Testis (tissue), 3 donors: Measurements from ENCODE around the gene SPINT3. TPM values are rescaled to one million over a fixed set of nuclear protein-coding genes. Genes with fewer than 3 reads are reported as not detected.

Experiments
- DNase-seq: peaks from one replicate; pipeline ENCODE4 v3.0.0-alpha.2; 2019
- H3K27ac ChIP-seq, 2 donors: fragments of 200-600 bp; sonication (generic); one replicate each; pipeline ENCODE4 v1.5.1; 2019
- H3K27me3 ChIP-seq: fragments of 200-600 bp; sonication (generic); one replicate; pipeline ENCODE4 v1.5.1; 2019
- H3K36me3 ChIP-seq: fragments of 200-600 bp; sonication (generic); one replicate; pipeline ENCODE4 v1.5.1; 2017; ENCODE audit warnings: low read depth; ENCODE audit errors: missing control alignments
- H3K4me1 ChIP-seq: fragments of 200-600 bp; sonication (generic); one replicate; pipeline ENCODE4 v1.5.1; 2019
- H3K4me3 ChIP-seq, 2 donors: fragments of 200-600 bp; sonication (generic); one replicate each; pipeline ENCODE4 v1.5.1; 2017 to 2019
- H3K9me3 ChIP-seq: fragments of 200-600 bp; sonication (generic); one replicate; pipeline ENCODE4 v1.5.1; 2017
- CTCF ChIP-seq, 3 experiments: fragments of 450-650 bp in 2 of 3; fragments of 200-600 bp in 1 of 3; sonication (generic) in 1 of 3; IDR thresholded peaks; one replicate each; pipeline ENCODE4 v1.5.1; 2016 to 2019; ENCODE audit warnings: antibody characterized with exemption in 3 of 3, mild to moderate bottlenecking in 2 of 3, moderate library complexity in 1 of 3
- POLR2A ChIP-seq: fragments of 450-650 bp; IDR thresholded peaks from one replicate; pipeline ENCODE4 v1.6.1; 2017; ENCODE audit warnings: antibody characterized with exemption, mild to moderate bottlenecking, moderate library complexity
- WGBS, 2 donors: methylation state at CpG; one replicate each; pipeline ENCODE4 v1.1.5; 2018; 5-methylcytosine and 5-hydroxymethylcytosine counted together
- intact Hi-C: fragments of 100-400 bp; cut with DNase I; formaldehyde crosslinking; loops from one replicate; pipeline ENCODE4 v1.15.1; 2023; ENCODE audit warnings: low total_unique reads
- polyA plus RNA-seq: library from polyadenylated mRNA; stranded (reverse); fragments of 350-450 nt; fragmentation: Illumina TruSeq; extraction: RNeasy Lipid Tissue Mini Kit (QIAGEN cat#74804); gene quantifications from one replicate; pipeline ENCODE4 v1.2.3, GENCODE V29; 2014; ENCODE audit warnings: low read depth, low replicate concordance; ENCODE audit not compliant: insufficient read depth
- total RNA-seq, 2 donors: library from RNA; depleted of rRNA; stranded (reverse); fragments of >200 nt; gene quantifications; one replicate each; pipeline ENCODE4 v1.2.3, GENCODE V29; 2016

The SPINT3 gene
- total and polyA plus RNA-seq, 3 donors from 2014 or later: not detected

GRCh38 chr20:45500022-45500421, 15.4 kb downstream of the SPINT3 start:
- Histone ChIP-seq H3K36me3 (no peaks in the 10 kb centered on the region), H3K9me3 (no peaks in the 10 kb centered on the region), H3K27ac (no peak overlapping the region), H3K27me3 (no peaks in the 10 kb centered on the region), H3K4me1 (peaks cover 5% of the 10 kb centered on the region), H3K4me3 (no peak overlapping the region)
- no peak for DNase-seq
- 78 to 83% methylated on average over 6 of the region's 6 CpGs for WGBS, 2 donors
- intact Hi-C loops: no loop called here
- TF ChIP-seq POLR2A: no peak
- no peak for TF ChIP-seq CTCF (IDR thresholded peaks at IDR 0.05)

- Histone ChIP-seq H3K9me3 (no peaks in the 10 kb centered on the region), H3K36me3 (no peaks in the 10 kb centered on the region), H3K4me3 (no peak overlapping the region), H3K27ac (no peak overlapping the region), H3K27me3 (no peaks in the 10 kb centered on the region), H3K4me1 (peaks cover 5% of the 10 kb centered on the region)
- WGBS, 2 donors: 92 to 96% methylated on average over 3 of the region's 3 CpGs
- no peak for DNase-seq
- TF ChIP-seq CTCF (IDR thresholded peaks at IDR 0.05) (no peak), POLR2A (no peak)
- intact Hi-C loops: no loop called here
These were observed 17.4 kb downstream of the SPINT3 start for GRCh38 chr20:45497971-45498494.

- H3K36me3 ChIP-seq: no peaks in the 10 kb centered on the region
- intact Hi-C loops: no loop called here
- 73% methylated on average over 3 of the region's 3 CpGs for WGBS, 2 donors
These were observed 19.3 kb downstream of the SPINT3 start for GRCh38 chr20:45496166-45496565.

GRCh38 chr20:45495501-45495941, 19.9 kb downstream of the SPINT3 start:
- H3K9me3 ChIP-seq: no peaks in the 10 kb centered on the region
- no peaks in the 10 kb centered on the region for H3K4me1 ChIP-seq
- H3K27ac ChIP-seq: no peak overlapping the region
- DNase-seq: no peak
- 82 to 100% methylated on average over 1 of the region's 1 CpG for WGBS, 2 donors
- TF ChIP-seq CTCF (IDR thresholded peaks at IDR 0.05): no peak
- TF ChIP-seq POLR2A: no peak
- intact Hi-C loops: no loop called here
- H3K4me3 ChIP-seq: no peak overlapping the region
- H3K36me3 ChIP-seq: no peaks in the 10 kb centered on the region
- H3K27me3 ChIP-seq: no peaks in the 10 kb centered on the region

More at GRCh38 chr20:45496166-45496565, 19.3 kb downstream of the SPINT3 start:
- Histone ChIP-seq H3K27ac (no peak overlapping the region), H3K27me3 (no peaks in the 10 kb centered on the region), H3K4me1 (no peaks in the 10 kb centered on the region), H3K9me3 (no peaks in the 10 kb centered on the region), H3K4me3 (no peak overlapping the region)
- no peak for DNase-seq
- TF ChIP-seq POLR2A (no peak), CTCF (IDR thresholded peaks at IDR 0.05) (no peak)

- 53 to 75% methylated on average over 1 of the region's 1 CpG for WGBS, 2 donors
- DNase-seq: no peak
- TF ChIP-seq POLR2A: no peak
- no peak for TF ChIP-seq CTCF (IDR thresholded peaks at IDR 0.05)
- intact Hi-C loops: no loop called here
- Histone ChIP-seq H3K36me3 (no peaks in the 10 kb centered on the region), H3K27me3 (no peaks in the 10 kb centered on the region), H3K4me1 (no peaks in the 10 kb centered on the region), H3K27ac (no peak overlapping the region), H3K9me3 (no peaks in the 10 kb centered on the region), H3K4me3 (no peak overlapping the region)
These were observed 26.3 kb downstream of the SPINT3 start for GRCh38 chr20:45489083-45489531.
